ENCODE data around the gene HOXA9. TPM values are rescaled to one million over a fixed set of nuclear protein-coding genes. Genes with fewer than 3 reads are reported as not detected.

The HOXA9 gene
- total and polyA plus RNA-seq, 7 donors, result 13.0 to 35.7 (median 21.6) TPM

- 3 to 8% methylated on average over 24 of the region's 24 CpGs for WGBS, 2 donors
Observed at GRCh38 chr7:27185854-27186667, 20.7 kb upstream of the HOXA9 start.

GRCh38 chr7:27185013-27185853 is 19.9 kb upstream of the HOXA9 start, which contains the start of gene HOXA11:
Gene HOXA11 (minus strand): TSS chr7:27185232. CDS start chr7:27185144, 88 bp downstream.
- peaks cover 3 to 82% (median 57%) of the 10 kb centered on the region in 4 donors for H3K4me1 ChIP-seq
- 2 to 6% methylated on average over 43 of the region's 43 CpGs for WGBS, 2 donors
- peak; percentile 82 to 89 for TF ChIP-seq POLR2A (IDR thresholded peaks at IDR 0.05)
- peak in 2 of 4 donors; percentile 59 to 68 for TF ChIP-seq EP300 (IDR thresholded peaks at IDR 0.05)
- peak; percentile 94 to 98 (median 98) for TF ChIP-seq POLR2AphosphoS5 (IDR thresholded peaks at IDR 0.05)
- no peak for TF ChIP-seq CTCF (IDR thresholded peaks at IDR 0.05)
- H3K27ac ChIP-seq, result peak within 1 kb of the TSS in 3 of 4 donors; percentile 97 to 98 (median 98)
- H3K9me3 ChIP-seq, result no peaks in the 10 kb centered on the region
- no peaks in the 10 kb centered on the region for H3K36me3 ChIP-seq
- peak; percentile 97 for DNase-seq
- H3K27me3 ChIP-seq, result peaks cover 0 to 17% (median 0%) of the 10 kb centered on the region in 3 donors
- peak within 1 kb of the TSS; percentile 71 to 76 (median 72) for H3K4me3 ChIP-seq
- intact Hi-C loops (cut with DNase I), result no loop called here

More at GRCh38 chr7:27185854-27186667, 20.7 kb upstream of the HOXA9 start:
- peaks cover 0 to 17% (median 0%) of the 10 kb centered on the region in 3 donors for H3K27me3 ChIP-seq
- DNase-seq, result peak; percentile 74
- H3K4me3 ChIP-seq, result peak overlapping the region; percentile 71 to 76 (median 72)
- intact Hi-C loops (cut with DNase I), result no loop called here
- H3K27ac ChIP-seq, result peak overlapping the region in 3 of 4 donors; percentile 97 to 98 (median 98)
- no peaks in the 10 kb centered on the region for H3K9me3 ChIP-seq
- TF ChIP-seq EP300 (IDR thresholded peaks at IDR 0.05) (no peak), POLR2AphosphoS5 (IDR thresholded peaks at IDR 0.05) (no peak), CTCF (IDR thresholded peaks at IDR 0.05) (no peak), POLR2A (IDR thresholded peaks at IDR 0.05) (no peak)
- H3K36me3 ChIP-seq, result no peaks in the 10 kb centered on the region
- peaks cover 3 to 82% (median 57%) of the 10 kb centered on the region in 4 donors for H3K4me1 ChIP-seq

- Histone ChIP-seq H3K27me3 (peaks cover 0 to 17% (median 0%) of the 10 kb centered on the region in 3 donors), H3K9me3 (no peaks in the 10 kb centered on the region), H3K36me3 (no peaks in the 10 kb centered on the region), H3K4me3 (peak overlapping the region; percentile 71 to 76 (median 72)), H3K4me1 (peaks cover 3 to 78% (median 52%) of the 10 kb centered on the region in 4 donors), H3K27ac (peak overlapping the region in 3 of 4 donors; percentile 97 to 98 (median 98))
- 1% methylated on average over 72 of the region's 72 CpGs for WGBS, 2 donors
- intact Hi-C loops (cut with DNase I), result no loop called here
- DNase-seq, result peak; percentile 85
- peak in 1 of 2 donors; percentile 52 for TF ChIP-seq POLR2A (IDR thresholded peaks at IDR 0.05)
- TF ChIP-seq POLR2AphosphoS5 (IDR thresholded peaks at IDR 0.05), result peak; percentile 62 to 85 (median 75)
- TF ChIP-seq EP300 (IDR thresholded peaks at IDR 0.05), result no peak
- TF ChIP-seq CTCF (IDR thresholded peaks at IDR 0.05), result no peak
Observed at GRCh38 chr7:27184337-27185012, 19.1 kb upstream of the HOXA9 start.

- H3K4me1 ChIP-seq, result peaks cover 3 to 72% (median 45%) of the 10 kb centered on the region in 4 donors
- WGBS, 2 donors, result 1 to 2% methylated on average over 30 of the region's 30 CpGs
- no peaks in the 10 kb centered on the region for H3K9me3 ChIP-seq
- intact Hi-C loops (cut with DNase I), result no loop called here
- peak overlapping the region; percentile 71 to 76 (median 72) for H3K4me3 ChIP-seq
- DNase-seq, result peak; percentile 76
- peaks cover 0 to 13% (median 0%) of the 10 kb centered on the region in 3 donors for H3K27me3 ChIP-seq
- peak overlapping the region in 3 of 4 donors; percentile 97 to 98 (median 98) for H3K27ac ChIP-seq
- TF ChIP-seq CTCF (IDR thresholded peaks at IDR 0.05), result no peak
- no peak for TF ChIP-seq POLR2AphosphoS5 (IDR thresholded peaks at IDR 0.05)
- no peak for TF ChIP-seq POLR2A (IDR thresholded peaks at IDR 0.05)
- no peak for TF ChIP-seq EP300 (IDR thresholded peaks at IDR 0.05)
- H3K36me3 ChIP-seq, result no peaks in the 10 kb centered on the region
Observed at GRCh38 chr7:27183682-27184336, 18.5 kb upstream of the HOXA9 start.

All from sigmoid colon (tissue), 7 donors.